Progenitor cell of endocrine pancreas (in vitro differentiated cells): ENCODE results near the gene TMEM63C. TPM values are rescaled to one million over a fixed set of nuclear protein-coding genes. Genes with fewer than 3 reads are reported as not detected.

Experiments used
- DNase-seq: peaks from one replicate; pipeline ENCODE4 v3.0.0; 2021; ENCODE audit warnings: low spot score; ENCODE audit not compliant: unreplicated experiment
- H3K27ac Mint-ChIP-seq: 2 replicates; pipeline ENCODE4 v1.8.0; 2021; ENCODE audit warnings: mild to moderate bottlenecking, moderate library complexity, mixed read lengths
- H3K27me3 Mint-ChIP-seq: 2 replicates; pipeline ENCODE4 v1.8.0; 2021; ENCODE audit warnings: mixed read lengths
- H3K36me3 Mint-ChIP-seq: 2 replicates; pipeline ENCODE4 v1.8.0; 2022; ENCODE audit warnings: mixed read lengths; ENCODE audit not compliant: insufficient read depth
- H3K4me1 Mint-ChIP-seq: 2 replicates; pipeline ENCODE4 v1.8.0; 2021; ENCODE audit warnings: low read depth, mixed read lengths
- H3K4me3 Mint-ChIP-seq: 2 replicates; pipeline ENCODE4 v1.8.0; 2021; ENCODE audit warnings: low read depth, mild to moderate bottlenecking, moderate library complexity, mixed read lengths
- H3K9me3 Mint-ChIP-seq: 2 replicates; pipeline ENCODE4 v1.8.0; 2021; ENCODE audit warnings: low read depth, mixed read lengths
- CTCF ChIP-seq: fragments of 200-600 bp; sonication (generic); IDR thresholded peaks from one replicate; pipeline ENCODE4 v1.5.0; 2021; ENCODE audit warnings: antibody characterized with exemption, mild to moderate bottlenecking; ENCODE audit not compliant: unreplicated experiment
- total RNA-seq: library from RNA; stranded (reverse); gene quantifications from 2 replicates; pipeline ENCODE4 v1.2.1, GENCODE V29; 2021

Gene TMEM63C
- total RNA-seq, 1 donor from 2014 or later: 1.6 TPM

DNA sequence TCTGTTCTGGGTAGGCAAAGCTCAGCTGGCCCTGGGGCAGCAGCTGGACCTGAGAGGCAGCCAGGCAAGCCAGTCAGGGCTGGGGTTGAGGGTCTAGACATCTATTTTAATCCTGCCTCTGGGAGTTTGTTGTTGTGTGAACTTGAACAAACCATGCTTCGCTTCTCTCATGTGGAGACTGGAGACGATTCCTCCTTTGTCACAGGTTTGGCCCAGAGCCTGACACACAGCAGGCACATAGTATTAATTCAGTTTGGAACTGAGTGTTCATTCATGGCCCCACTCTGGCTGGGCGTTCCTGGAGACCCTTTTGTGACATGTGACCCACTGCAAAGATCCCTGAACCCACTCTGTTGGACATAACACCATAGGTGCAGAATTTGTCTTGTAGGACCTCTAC, 50.1 kb downstream of the TMEM63C start:
- no peaks in the 10 kb centered on the region for H3K36me3 Mint-ChIP-seq
- no peak overlapping the region for H3K4me3 Mint-ChIP-seq
- H3K27me3 Mint-ChIP-seq: peaks cover 9% of the 10 kb centered on the region

DNA sequence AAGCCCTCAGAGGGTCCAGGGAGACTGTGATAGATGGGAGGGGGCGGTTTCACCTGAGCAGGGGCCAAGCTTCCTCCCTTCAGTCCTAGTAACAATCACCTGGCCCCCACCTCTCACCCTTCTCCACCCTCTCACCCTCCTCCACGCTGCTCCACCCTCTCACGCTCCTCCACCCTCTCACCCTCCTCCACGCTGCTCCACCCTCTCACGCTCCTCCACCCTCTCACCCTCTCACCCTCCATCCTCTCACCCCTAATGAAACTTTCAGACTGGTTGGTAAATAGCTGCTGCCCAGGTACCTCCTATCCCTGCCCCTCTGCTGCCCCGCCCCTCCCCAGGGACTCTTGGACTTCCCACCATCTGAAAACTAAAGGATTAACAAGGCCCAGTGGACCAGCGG, 55.2 kb downstream of the TMEM63C start:
- no peak overlapping the region for H3K4me3 Mint-ChIP-seq
- no peaks in the 10 kb centered on the region for H3K36me3 Mint-ChIP-seq
- no peak for TF ChIP-seq CTCF
- H3K4me1 Mint-ChIP-seq: no peaks in the 10 kb centered on the region
- H3K27ac Mint-ChIP-seq: no peak overlapping the region
- H3K9me3 Mint-ChIP-seq: no peaks in the 10 kb centered on the region
- peaks cover 13% of the 10 kb centered on the region for H3K27me3 Mint-ChIP-seq
- DNase-seq: no peak

More for the DNA sequence above, 50.1 kb downstream of the TMEM63C start:
- H3K27ac Mint-ChIP-seq: no peak overlapping the region
- no peaks in the 10 kb centered on the region for H3K9me3 Mint-ChIP-seq
- no peaks in the 10 kb centered on the region for H3K4me1 Mint-ChIP-seq
- TF ChIP-seq CTCF: no peak
- no peak for DNase-seq

GRCh38 chr14:77238356-77238755, 56.8 kb downstream of the TMEM63C start:
- peaks cover 12% of the 10 kb centered on the region for H3K27me3 Mint-ChIP-seq
- TF ChIP-seq CTCF: no peak
- H3K4me1 Mint-ChIP-seq: no peaks in the 10 kb centered on the region
- H3K9me3 Mint-ChIP-seq: no peaks in the 10 kb centered on the region
- DNase-seq: no peak
- H3K36me3 Mint-ChIP-seq: no peaks in the 10 kb centered on the region
- H3K4me3 Mint-ChIP-seq: no peak overlapping the region
- H3K27ac Mint-ChIP-seq: no peak overlapping the region

GRCh38 chr14:77238996-77239395, 57.4 kb downstream of the TMEM63C start:
- H3K9me3 Mint-ChIP-seq: no peaks in the 10 kb centered on the region
- DNase-seq: no peak
- H3K4me3 Mint-ChIP-seq: no peak overlapping the region
- H3K36me3 Mint-ChIP-seq: no peaks in the 10 kb centered on the region
- TF ChIP-seq CTCF: no peak
- no peaks in the 10 kb centered on the region for H3K4me1 Mint-ChIP-seq
- no peak overlapping the region for H3K27ac Mint-ChIP-seq
- peaks cover 9% of the 10 kb centered on the region for H3K27me3 Mint-ChIP-seq

- DNase-seq: no peak
- peaks cover 9% of the 10 kb centered on the region for H3K27me3 Mint-ChIP-seq
- no peak overlapping the region for H3K4me3 Mint-ChIP-seq
- H3K36me3 Mint-ChIP-seq: no peaks in the 10 kb centered on the region
- TF ChIP-seq CTCF: no peak
- H3K4me1 Mint-ChIP-seq: no peaks in the 10 kb centered on the region
- no peaks in the 10 kb centered on the region for H3K9me3 Mint-ChIP-seq
- no peak overlapping the region for H3K27ac Mint-ChIP-seq
Measured at GRCh38 chr14:77239412-77239811, 57.8 kb downstream of the TMEM63C start.
